GM18870 (cell line): ENCODE results near the gene TP53TG5.
"Not testable (repeated sequence)": the region's sequence is repeated elsewhere in the genome, so short reads cannot be mapped to it uniquely, and the experiment has no call there.

Source experiments
- ATAC-seq: cut with Tn5 transposase; IDR thresholded peaks from one replicate; pipeline ENCODE4 v1.9.1; 2021; ENCODE audit warnings: moderate library complexity; ENCODE audit not compliant: unreplicated experiment

TP53TG5 gene

DNA sequence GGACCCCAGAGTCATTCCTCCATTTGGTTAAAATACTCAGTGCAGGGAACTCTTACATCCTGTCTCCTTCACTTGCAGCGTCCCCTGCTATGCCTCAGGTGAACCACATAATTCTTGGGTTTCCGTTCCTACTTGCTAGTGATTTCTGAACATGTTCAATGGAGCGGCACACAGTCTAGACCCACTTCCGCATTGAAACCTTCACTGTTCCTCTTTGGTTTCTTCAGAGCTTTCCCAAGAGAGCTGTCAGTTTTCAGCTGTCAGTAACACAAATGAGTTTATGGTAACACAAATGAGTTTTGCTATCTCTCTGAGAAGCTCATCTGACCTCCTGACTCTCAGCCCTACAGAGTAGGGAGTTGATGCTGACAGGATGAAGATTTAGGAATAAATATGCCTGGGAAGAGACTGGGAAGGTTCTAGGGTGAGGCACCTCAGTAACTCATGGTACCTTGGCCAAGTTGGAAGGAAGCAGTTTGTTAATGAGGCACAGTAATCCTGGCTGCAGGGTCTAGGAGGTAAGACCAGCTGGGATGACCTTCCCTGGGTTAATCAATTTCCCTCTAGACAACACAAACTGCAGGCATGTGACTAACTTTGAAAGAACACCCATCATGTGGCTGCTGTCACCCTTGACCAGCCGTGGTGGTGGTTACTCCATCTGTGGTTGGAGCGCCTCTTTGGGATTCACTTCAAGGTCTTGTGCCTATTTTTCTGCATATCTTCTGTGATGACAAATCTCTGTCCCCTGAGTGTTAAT, 9.7 kb downstream of the TP53TG5 start:
- ATAC-seq = peak; percentile 80

DNA sequence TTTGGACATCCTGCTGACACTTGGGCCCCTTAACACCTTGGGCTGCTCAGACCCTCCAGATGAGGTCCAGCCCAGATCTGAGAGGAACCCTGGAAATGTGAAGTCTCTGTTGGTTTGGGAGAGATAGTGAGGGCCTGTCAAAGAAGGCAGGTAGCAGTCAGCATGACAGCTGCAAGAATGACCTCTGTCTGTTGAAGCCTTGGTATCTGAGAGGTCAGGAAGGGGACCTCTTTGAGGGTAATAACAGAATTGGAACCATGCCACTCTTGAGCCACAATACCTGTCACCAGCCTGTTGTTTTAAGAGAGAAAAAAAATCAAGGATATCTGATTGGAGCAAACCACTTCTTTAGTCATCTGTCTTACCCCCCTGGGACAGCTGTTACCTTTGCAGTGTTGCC, 11.0 kb downstream of the TP53TG5 start:
- no peak for ATAC-seq

DNA sequence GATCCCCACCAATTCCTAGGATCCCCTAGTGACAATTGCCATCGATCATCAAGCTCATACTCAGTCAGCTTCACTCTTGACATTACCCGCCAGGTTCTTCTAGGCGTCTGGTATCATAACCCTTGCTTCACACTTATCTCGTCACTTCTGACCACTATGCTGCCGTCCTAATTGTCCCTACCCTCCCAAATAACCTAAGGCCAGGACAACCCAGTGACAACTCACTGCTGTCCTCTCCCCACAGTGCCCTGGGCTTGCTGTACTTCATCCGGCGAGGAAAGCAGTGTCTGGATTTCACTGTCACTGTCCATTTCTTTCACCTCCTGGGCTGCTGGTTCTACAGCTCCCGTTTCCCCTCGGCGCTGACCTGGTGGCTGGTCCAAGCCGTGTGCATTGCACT, 11.5 kb downstream of the TP53TG5 start:
- ATAC-seq = no peak

DNA sequence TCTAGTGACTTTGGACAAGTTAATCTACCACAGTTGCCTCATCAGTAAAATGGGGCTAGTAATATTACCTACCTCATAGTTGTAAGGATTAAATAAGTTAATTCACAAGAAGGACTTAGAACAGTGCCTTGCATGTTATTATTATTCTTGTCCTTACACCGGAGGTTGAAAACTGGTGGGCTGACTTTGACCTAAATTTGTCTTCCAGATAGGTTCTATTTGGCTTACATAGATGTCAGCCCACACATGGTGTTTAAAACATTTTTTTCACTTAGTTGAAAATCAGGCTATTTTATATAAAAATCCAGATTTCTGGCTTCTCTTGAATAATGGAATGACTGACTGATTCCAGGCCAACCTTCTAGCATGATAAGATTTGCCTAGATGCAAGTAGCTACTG, 11.9 kb downstream of the TP53TG5 start:
- no peak for ATAC-seq

DNA sequence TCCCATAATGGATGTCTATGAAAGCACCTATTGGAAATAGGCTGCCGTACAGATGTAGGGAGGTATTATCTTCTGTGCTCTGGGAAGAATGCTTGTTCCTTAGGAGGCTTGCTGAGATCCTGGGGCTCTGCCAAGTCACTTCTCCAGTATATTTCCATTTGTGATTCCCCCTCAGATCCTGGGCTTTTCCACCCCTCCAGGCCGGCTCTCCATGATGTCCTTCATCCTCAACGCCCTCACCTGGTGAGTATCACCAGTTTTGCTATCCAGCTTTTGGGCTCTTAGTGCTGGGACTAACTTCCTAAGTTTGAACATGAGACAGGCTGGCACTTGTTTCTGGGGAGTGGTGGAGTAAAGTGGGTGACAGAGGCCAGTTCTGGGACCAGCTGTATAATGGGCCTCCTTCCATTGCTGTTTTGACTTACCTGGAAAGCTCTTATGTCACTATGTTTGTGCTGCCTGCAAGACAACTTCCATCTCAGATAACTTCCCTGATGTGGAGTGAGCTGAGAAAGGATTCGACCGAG, 12.6 kb downstream of the TP53TG5 start:
- no peak for ATAC-seq

DNA sequence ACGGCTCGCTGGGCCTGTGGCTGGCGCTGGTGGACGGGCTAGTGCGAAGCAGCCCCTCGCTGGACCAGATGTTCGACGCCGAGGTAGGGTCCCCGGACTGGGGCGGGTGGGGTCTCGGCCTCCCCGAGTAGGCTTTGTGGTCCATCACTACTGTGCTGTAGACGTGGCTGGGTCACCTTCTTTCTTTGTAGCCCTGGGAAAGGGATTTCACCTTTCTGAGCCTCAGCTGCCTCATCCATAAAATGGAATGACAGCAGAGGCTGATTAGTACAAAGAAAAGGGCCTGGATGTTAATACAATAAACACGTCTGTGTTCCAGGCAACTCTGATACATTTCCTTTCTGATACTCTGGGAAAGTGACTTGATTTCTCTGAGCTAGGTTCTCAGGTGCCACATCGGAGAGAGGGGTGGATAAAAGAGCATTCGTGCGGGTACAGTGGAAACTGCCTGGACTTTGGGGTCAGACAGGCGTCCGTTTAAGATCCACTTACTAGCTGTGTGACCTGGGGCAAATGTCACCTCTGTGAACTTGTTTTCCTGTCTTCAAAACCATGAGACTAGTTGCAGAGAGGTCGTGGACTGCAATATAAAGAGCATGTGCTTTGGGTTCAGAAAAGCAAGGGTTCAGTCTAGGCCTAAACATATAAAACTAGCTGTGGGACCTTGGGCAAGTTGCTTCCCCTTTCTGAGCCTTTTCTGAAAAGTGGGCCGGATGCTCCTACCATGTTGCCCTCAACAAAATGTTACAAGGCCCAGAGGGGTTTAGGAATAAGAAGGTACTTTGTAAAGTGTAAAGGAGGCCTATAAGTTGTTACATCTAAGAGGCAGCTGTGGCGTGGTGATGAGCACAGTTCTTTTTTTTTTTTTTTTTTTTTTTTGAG, 14.3 kb downstream of the TP53TG5 start:
- ATAC-seq = no peak

DNA sequence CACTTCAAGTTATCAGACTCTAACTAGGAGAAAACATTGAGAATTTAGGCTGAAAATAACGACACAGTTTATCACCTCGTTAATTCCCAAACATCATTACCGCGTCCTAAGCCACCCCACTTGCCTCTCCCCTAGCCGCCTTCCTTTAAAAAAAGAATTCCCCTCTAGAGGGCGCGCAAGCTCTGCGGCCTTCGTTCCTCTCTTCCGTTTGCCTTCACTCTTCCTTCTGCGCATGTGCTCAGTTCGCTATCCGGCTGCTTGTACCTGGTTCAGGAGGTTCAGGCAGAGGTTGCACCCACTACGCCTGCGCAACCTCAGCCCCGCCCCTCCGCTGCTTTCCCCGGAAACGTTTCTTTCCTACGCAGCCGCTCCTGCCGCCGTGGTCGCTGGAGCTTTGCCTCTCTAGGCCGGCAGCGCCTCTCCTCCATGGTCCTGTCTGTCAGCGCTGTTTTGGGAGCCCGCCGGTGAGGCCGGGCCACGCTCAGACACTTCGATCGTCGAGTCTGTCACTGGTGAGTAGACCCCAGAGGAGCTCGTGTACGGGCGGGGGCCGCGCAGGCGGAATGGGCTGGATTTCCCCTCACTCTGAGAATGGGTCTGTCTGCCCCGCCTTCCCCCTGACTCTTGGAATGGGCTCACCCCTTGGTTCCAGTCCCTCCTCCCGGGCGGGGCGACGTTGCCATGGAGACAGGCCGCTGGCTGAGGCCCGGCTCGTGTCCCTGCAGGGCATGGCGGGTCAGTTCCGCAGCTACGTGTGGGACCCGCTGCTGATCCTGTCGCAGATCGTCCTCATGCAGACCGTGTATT, 15.1 kb downstream of the TP53TG5 start, which contains the start of gene SYS1:
Gene SYS1, plus strand, starts transcription at position 353 of the 807 bp plus-strand sequence. Its CDS starts 376 bp downstream, at position 729.
- ATAC-seq = peak; percentile 83

DNA sequence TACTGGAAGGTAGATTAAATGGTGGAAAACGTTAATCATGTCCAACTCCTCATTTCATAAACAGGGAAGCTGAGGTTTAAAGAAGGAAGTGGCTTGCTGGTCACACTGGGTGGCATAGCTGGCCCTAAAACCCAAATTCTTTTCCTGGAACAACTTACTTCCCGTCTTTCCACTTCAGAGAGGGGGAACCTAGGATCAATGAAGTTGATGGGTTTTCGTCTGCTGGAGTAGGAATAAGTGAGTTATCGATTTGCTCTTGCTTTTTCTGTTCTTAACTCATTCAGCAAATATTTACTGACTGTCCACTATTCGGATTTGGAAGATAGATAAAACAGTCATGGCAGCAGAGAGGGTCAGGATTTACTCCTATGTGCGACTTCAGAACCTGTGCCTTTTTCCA, 16.3 kb downstream of the TP53TG5 start:
- no peak for ATAC-seq

DNA sequence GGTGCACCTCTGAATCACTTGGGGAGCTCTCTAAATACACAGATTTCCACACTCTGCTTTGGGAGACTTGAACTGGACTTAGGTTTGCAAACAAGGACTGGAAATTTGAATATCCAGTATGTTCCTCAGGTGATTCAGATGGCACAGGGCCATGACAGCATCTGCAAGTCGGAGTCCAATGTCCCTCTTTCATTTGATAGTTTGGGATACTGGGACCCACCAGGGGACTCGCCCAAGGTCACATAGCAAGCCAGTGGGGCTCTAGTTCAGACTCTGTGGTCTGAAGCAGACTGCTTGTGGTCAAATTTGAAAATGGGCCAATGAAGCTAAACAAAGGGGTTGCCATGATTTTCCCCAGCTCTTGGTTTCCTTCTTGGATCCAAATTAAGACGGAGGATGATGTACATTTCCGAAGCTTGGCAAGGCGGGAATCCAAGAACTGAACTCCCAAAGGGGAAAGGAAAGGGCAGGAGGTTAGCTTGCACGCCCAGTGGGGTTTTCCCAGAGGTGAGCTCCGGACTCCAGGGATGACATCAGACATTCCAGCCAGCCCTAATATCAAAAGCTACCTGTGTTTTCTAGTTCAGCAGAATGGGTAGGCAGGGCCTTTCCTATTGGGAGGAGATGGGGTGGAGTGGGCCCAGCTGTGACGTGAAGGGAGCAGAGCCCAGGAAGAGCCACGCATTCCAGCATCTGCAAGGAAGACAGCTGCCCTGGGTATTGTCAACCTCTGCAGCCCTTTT, 18.5 kb downstream of the TP53TG5 start:
- ATAC-seq = no peak

DNA sequence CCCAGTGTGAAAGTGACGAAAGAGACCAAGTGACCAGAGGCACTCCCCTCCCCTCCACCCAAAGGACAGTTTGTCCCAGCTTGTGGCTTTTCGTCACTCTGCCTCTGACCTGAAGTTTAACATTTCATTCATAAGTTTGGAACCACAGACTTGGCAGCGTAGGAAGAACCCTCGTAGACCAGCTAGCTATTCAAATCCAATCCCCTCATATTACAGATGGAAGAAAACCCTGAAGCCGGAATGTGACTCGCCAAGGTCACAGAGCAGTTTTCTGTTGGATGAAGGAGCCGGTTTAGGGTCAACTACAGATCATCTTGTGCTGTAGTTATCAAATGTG, 19.1 kb downstream of the TP53TG5 start:
- no peak for ATAC-seq

DNA sequence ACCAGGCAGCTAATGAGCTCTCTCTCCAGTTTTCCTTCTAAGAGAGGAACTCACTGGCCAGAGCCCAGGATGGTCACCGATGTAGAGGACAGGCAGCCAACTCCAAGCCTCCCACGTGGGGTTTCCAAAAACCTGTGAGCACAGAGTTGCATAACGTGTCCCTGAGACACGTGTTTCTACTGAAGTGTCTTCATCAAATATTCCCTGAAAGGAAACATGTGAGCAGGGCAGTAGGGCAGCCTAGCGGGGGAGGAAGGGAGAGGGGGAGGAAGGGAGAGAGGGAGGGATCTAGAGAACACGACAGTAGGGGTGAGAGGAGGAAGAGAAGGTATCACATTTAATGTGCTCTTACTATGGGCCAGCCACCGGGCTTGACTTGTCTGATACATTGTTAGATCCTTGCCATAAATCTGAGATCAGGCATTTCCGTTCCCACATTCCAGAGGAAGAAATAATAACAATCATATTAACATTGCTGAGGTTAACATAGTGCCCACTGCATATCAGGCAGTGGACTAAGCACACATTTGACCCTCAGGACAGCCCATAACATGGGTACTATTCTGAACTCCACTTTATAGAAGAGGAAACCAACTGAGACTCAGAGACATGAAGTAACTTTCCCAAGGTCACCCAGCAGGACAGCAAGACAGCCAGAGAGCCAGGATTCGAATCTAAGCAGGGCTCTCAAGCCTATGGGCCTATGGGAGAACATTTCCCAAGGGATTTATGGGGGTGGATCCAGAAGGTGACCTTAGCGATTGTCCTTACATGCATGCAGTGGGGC, 19.6 kb downstream of the TP53TG5 start:
- ATAC-seq = no peak

DNA sequence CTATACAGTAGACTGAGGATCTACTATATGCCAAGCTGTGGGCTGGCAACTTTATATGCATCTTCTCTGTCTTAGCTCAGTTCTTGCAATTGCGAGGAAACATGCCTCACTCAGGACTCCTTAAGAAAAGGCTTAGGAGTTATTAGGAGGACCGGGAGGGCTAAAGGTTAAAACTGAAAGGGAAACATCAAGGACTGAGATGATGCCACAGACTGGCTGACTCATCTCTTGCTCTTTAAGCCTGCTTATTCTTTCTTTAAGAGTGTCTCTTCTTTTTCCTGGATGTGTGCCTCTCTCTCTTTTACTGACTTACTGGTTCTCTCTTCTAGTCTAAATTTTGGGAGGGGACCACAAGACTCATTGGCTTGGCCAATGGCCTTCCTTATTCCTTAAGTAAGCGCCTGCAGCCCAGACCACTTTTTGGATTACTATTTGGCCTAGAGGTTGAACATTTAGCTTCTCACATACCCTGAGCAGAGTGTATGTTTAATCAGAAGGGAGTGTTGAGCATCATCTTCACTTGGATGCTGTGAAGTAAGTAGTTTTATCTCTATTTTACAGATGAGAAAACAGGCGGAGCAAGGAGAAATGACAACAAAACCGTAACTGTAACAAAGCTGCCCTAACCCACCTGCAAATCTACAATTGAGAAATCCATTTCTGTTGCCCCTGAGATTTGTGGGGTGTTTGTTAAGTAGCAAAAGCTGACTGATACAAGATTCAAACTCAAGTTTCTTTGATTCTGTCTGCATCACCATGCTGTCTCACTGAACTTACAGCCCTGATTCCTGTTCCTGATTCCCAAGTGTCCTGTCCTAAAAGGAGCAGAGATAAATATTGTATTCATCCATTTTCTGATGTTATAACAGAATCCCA, 22.7 kb downstream of the TP53TG5 start:
- no peak for ATAC-seq

DNA sequence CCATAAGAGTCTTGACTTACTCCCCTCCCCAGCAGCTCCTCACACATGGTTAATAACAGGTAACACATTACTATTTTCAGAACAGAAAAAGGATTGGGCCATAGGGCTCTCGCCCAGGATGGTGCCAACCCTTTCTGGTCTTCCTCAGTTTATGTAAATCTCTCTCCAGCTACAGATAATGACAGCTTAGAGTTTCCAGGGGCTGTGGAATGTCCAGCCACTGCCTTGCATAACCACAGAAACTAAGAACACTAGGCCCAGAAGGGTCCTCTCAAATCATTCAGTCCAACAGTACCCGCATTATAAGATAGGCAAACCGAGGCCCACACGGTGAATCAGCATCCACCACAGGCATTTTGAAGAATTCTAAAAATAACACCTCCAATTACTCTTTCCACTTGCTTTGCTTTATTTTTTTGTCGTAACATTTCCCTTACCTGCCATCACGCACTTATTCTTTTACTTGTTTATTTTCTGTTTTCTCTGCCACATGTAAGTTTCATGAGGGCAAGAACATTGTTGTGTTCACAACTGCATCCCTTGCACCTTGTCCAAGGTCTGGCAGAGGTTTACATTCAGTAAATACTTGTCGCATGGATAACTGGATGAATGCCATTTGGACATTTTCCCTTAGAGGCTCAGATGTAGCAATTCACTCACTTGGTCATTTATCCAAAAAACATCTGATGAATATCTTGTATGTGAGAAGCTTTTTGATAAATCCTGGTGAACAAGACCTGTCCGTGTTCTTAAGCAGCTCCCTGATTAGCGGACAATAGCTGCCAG, 23.5 kb downstream of the TP53TG5 start:
- ATAC-seq = no peak

DNA sequence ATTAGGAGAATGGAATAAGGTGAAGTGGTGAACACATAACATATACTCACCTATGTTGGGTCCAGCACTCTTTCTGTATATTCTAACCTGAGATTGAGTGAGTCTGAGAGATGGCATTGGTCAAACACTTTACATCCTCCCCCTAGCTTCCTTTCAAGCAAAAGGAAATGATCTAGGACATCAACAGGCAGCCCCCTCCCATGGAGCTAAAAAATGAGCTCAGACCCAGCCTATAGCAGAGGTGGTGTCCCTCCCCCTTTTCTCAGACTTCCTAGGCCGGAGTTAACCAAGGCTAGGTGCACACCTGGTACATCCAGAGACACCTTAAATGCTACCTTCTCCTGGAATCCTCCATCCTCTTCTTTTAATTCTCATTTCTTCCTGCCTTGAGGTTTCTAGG, 24.4 kb downstream of the TP53TG5 start:
- ATAC-seq = no peak

DNA sequence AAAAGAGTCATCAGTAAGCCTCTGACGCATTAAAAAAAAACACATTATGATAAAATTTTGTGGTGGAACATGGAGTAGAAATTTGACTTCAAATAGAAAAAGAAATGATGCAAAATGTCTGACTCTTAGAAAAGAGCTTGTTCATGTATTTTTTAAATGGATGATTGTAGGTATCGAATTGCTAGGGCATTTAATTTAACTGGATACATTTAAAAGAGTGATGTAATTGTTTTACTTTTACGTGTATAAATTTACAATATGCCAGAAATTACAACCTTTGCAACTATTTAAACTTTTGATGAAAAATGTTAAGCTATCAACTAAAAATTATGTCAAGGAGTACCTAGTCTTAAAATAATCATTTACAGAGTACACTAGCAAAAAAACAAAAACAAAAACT, 25.4 kb downstream of the TP53TG5 start:
- no peak for ATAC-seq

DNA sequence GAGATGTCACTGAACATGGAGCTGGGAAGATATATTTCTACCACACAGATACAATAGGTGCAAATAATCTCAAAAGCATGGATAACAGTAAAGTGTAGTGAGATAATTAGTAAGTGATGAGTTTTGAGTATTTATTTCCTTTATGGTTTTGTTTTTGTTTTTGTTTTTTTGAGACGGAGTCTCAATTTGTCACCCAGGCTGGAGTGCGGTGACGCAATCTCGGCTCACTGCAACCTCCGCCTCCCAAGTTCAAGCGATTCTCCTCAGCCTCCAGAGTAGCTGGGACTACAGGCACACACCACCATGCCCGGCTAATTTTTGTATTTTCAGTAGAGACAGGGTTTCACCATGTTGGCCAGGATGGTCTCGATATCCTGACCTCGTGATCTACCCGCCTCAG, 27.3 kb downstream of the TP53TG5 start:
- ATAC-seq = not testable (repeated sequence)

DNA sequence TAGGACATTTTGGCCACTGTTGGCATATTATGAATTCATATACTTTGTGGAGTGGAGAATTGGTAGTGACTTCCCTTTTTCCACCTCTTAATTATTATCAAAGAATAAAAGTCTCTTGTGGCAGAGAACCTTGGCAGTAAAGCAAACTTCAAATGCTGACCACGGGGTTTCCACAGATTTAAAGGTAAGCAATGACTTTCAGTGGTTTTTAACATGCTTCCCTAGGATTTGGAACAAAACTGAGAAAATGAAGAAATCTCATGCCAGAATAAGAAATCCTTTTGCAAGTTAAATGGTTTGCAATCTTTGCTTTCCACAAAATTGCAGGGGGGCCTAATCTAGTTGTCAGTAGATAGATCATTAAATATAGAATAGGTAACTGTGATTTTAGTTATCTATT, 27.9 kb downstream of the TP53TG5 start:
- no peak for ATAC-seq
